NAMALWA (cell line): ENCODE data around the gene CDC42BPA.
"Not testable (repeated sequence)": the region's sequence is repeated elsewhere in the genome, so short reads cannot be mapped to it uniquely, and the experiment has no call there.

Experiments
- DNase-seq: peaks from one replicate; pipeline ENCODE4 v3.0.0-alpha.2; 2015; ENCODE audit warnings: low spot score

The CDC42BPA gene

DNA sequence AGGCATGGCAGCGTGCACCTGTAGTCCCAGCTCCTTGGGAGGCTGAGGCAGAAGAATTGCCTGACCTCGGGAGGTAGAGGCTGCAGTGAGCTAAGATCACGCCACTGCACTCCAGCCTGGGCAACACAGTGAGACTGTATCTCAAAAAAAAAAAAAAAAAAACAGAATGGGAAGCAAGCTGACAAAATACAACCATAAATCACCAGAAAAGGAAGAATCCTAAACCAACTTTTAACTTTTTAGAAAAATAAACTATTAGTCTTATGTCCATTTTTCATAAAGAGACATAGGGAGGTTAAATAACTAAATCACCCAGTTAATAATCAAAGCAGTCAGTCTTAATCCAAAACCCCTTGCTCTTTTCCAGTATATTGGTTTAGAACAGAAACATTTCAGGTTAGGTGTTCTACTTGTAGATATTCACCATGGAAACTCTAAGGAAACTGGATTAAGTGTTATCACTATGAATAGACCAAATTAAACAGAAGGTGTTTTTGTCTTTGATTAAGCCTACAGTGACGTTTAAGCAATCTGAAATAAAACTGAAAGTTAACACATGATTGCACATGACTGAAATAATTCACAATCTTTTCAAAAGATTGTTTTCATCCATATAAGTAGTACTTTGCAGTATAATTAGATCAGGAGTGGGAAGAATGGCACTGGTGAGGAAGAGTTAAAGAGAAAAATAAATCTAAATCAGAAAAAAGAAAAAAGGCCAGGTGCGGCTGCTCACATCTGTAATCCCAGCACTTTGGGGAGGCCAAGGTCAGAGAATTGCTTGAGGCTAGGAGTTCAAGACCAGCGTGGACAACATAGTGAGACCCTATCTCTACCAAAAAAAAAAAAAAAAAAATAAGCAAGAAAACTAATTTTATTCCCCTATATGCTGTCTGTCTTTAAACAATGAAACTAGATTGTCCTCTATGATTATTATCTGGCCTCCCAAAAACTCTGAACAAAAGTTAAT lies 9.6 kb downstream of the CDC42BPA start:
- DNase-seq: no peak

DNA sequence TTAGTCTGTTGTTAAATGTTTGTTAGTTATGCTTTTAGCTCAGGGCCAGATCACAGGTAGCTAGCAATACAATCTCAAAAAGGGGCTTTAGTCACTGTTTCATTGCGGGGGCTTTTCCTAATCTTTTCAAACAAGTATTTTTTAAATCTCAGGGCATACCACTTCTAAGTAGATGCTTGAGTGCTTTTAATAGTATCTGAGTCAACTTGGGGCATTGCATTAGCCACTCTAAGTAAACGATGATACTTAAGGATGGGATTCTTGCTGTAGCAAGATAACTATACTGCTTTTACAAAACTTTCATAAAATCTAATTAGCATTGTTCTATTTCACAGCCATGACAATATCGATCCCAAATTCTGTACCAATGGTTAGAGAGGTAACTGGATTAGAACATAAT lies 11.6 kb downstream of the CDC42BPA start:
- no peak for DNase-seq

DNA sequence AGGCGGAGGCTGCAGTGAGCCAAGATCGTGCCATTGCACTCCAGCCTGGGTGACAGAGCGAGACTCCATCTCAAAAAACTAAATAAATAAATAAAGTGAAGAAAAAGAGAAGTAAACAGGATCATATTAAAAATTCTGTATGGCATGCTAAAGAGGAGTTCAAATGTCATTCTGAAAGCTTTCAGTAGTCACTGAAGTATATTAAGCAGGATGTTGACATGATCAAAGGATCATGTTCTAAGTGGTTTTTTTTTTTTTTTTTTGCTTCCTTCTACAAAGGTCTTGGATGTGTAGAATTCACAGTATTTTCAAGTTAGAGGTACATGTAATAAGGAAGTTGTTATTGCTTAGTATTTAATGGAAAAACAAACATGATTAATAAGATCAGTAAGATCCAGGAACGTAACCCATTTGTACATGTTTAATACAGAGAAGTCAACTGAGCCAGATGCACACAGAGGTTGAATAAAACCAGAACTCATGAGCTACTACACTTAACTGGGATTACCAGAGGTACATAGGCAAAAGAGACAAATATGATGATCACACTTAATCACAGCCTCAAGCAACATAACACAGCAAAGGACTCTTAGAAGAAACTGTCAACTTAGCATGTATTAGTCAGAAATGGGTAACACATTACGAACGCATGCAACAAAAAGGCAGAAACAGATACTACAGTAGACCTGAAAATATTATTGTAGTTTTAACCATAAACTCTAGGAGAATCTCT lies 12.2 kb downstream of the CDC42BPA start:
- DNase-seq: no peak

DNA sequence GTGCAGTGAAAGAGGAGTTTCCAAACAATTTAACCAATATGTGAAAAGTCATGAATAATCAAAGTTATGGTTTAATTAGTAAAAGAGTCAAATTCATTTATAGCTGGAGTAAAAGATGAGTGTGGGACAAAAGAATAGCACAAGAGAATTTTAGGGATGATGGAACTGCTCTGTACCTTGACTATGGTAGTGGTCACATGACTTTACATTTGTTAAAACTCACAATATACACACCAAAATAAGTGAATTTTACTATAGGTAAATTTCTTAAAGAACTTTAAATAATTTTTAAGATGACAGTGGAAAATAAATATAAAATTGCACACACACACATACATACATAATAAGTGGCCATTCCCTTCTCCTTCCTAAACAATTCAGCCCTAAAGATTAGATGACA lies 13.6 kb downstream of the CDC42BPA start:
- DNase-seq: no peak

DNA sequence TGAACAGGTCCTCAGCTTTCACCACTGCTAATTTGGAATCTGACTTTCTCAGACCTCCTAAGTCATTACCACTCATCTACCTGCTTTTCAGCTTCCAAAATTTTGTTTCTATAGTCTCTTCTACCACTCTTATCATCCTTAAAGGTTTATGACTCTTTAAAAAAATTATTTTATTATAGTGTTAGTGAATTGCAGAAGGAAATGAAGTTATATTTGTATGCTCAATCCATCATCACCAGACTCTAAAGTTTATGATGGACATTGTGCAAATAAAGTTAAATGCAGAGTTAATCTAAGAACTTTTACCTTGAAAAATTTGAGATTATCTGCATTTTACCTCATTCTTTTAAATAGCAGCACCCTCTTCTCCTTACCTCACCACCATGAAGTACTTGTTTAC lies 14.6 kb downstream of the CDC42BPA start:
- no peak for DNase-seq

DNA sequence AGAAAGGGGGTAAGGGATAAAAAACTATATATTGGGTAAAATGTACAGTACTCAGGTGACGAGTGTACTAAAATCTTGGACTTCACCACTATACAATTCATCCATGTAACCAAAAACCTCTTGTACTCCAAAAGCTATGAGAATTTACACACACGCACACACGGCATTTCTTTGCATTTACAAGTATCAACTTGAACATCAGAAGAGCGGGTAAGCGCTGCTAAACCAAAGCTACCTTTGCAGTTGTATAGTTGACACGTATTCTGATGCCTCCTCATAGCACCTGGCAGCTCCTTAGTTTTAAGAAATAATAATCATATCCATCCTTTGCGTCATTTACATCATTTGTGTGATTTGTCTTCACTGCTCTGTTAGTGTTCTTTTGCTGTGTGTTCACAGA lies 17.6 kb downstream of the CDC42BPA start:
- no peak for DNase-seq

DNA sequence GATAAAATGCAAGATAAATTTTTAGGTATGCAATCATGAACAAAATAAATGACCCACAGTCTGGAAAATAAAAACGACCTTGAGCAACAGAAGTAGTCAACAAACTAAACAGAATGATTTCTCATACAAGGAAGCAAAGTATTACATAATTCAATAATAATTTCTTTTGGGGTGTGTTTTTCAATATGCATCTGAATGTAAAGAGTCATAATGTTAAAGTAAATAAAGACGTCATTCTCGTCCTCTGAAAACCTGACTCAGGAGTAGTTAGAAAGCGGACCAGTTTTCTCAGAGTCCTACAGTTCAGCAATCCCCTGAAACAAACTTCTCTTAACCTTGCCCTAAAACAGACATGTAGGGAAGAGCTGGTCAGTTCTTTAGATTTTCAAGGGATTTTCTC lies 18.6 kb downstream of the CDC42BPA start:
- no peak for DNase-seq

DNA sequence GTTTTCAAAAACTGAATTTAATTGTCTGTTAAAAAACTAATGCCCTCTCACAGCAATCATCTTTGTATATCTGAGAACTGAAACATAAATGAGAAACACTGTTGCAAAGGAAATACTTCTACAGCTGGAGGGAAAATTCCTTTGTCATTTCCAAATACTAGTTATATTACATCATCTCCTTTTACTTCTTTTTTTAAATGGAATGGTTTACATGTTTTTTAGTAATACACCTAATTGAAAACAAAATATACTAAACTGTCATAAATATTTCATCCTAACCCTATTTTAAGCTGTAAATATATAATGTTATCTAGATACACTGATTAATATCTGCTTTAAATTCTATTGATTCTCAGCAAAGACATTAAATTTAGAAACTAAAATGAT lies 19.1 kb downstream of the CDC42BPA start:
- DNase-seq: no peak

DNA sequence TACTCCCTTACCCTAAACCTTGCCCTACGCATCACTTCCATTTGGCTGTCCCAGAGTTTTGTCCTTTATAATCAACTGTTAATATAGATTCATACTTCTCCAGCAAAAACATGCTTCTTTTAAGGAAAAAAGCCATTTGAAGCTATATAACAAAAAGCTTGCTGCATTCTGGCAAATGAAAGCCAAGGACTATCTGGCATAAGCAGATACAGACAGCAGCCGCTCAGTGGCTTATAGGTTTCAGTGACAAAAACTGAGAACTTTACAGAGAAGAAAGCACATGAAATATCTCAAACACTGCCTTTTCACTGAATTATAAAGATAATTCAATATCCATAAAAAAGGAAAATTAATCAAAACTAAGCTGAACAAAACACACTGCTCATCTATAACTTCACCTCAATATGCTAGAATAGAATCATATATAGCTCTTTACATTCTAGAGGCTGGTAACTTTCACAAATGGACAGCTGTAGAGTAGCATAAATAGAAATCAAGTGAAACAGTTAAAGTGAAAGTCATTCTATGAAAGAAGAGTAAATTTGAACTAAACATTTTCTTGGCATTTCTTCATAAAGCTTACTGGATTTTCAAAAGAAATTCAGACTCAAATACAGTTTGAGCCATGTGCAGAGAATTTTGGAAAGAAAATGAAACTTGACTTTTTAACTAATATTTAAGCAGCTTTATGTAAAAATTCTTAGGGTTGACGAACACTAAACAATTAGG lies 19.6 kb downstream of the CDC42BPA start:
- DNase-seq: no peak

DNA sequence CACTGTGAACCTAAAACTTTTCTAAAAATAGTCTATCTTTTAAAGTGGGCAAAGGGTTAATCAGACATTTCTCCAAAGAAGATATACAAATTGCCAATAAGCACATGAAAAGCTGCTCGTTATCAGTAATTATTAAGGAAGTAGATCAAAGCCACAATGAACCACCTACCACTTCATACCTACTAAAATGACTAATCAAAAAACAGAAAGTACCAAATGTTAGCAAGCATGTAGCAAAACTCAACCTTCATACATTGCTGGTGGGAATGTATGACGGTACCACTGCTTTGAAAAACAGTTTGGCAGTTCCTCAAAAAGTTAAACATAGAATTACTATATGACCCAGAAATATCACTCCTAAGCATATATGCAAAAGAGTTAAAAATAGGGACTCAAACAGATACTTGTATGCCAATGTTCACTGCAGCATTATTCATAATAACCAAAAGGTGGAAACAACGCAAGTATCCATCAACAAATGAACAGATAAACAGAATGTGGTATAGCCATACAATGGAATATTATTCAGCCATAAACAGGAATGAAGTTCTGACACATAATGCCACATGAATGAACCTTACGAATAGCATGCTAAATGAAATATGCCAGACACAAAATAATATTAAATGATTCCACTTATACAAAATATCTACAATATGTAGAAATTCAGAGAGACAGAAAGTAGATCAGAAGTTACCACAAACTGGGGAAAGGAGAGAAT lies 21.1 kb downstream of the CDC42BPA start:
- DNase-seq: no peak

DNA sequence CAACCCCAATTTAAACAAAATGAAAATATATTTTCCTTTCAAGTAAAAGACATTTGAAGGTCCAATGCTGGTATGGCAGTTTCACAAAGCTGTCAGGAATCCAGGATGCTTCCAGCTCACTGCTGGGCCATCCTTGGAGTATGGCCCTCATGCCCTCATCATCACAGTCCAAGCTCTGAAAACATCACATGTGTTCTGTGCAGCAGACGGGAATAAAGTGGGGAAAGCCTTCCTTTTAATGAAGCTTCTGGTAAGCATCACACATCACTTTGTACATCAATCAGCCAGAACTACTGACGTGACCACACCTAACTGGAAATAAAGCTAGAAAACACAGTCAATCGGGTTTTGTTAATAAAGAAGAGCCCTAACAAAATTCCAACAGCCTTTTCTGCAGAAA lies 22.7 kb downstream of the CDC42BPA start:
- no peak for DNase-seq

DNA sequence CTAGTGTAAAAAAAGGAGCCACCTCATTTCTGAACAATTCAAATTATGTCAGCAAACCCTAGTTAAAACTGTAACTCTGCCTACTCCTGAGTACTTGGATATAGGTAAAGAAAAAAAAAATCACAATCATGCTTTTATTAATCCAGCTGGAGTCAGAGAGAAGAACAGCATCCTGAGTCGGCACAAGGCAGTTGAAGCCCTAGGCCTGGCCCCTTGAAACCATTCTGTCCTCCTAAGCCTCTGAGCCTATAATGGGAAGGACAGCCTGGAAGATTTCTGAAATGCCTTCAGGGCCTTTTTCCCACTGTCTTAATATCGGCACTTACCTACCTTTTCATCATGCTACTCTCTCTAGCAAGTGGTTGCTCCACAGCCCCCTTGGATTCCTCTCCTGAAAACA lies 32.5 kb downstream of the CDC42BPA start:
- DNase-seq: no peak

DNA sequence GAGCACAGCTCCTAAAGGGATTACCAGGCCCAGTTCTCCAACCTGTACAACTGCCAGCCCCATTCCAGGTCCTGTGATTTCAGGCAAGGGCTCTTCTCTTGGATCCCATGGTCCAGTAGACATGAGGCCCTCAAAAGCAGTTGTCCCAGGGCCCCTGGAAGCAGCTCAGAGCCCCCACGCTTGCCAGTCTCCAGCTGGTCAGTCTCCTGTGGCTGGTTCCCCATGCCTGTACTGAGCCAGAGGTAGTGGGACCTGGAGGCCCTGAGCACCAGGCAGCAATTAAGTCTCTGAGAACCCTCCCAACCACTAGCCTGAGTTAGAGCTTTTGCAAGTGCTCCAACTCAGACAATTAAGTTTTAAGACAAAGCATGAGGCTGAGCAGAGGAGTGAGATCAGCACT lies 36.9 kb downstream of the CDC42BPA start:
- DNase-seq: no peak

DNA sequence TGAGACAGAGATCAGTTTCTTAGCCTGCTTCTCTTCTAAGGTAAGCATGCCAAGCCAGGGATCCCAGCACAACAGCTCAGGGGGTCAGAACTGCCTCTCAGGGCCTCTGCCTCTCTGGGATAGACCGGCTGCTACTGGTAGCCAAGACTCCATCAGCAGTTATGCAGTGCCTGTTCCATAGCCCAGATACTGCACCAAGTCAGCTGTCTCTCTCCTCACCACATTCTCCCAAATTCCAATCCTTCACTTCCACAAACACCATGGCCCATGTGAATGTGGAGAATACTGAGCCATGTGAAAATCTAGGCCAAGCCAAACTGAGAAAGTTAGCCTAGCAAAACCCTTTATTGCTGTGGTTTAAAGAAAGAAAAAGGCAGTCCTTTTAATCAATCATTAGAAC lies 37.5 kb downstream of the CDC42BPA start:
- DNase-seq: no peak

DNA sequence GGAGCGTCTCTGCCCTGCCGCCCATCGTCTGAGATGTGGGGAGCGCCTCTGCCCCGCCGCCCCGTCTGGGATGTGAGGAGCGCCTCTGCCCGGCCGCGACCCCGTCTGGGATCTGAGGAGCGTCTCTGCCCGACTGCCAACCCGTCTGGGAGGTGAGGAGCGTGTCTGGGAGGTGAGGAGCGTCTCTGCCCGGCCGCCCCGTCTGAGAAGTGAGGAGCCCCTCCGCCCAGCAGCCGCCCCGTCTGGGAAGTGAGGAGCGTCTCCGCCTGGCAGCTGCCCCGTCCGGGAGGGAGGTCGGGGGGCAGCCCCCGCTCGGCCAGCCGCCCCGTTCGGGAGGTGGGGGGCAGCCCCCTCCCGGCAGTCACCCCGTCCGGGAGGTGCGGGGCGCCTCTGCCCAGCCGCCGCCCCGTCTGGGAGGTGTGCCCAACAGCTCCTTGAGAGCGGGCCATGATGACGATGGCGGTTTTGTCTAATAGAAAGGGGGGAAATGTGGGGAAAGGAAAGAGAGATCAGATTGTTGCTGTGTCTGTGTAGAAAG lies 42.1 kb downstream of the CDC42BPA start:
- DNase-seq: not testable (repeated sequence)

DNA sequence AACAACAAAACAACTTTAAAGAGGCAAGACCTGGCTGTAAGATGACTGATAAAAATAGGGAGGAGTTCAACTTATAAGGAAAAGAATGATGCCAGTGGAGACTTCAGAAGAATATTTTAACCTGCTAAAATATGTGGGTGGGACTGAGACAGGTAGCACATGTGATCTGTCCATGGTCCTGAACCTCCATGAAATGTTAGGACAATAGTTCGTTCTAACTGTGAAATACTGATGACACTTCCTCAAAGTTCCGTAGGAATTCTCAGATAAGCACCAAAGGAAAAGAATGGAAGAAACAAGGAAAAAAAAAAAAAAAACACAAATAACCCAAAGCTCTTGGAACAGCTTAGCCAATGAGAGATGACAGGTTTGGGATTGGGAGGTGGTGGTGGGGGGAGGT lies 44.7 kb downstream of the CDC42BPA start:
- peak; percentile 20 for DNase-seq

DNA sequence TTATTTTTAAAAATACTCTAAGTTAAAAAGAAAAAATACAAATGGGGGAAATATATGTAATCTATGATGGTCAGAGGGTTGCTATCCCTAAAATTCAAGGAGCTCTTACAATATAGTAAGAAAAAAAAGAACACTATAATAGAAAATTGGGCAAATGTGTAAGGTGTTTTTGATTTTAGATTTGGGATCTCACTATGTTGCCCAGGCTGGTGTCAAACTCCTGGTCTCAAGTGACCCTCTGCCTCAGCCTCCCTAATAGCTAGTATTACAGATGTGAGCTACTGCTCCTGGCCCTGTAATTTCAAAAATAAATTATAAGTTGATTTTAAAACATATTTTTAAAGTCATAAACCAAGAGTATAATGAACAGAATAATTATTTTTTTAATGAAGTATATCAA lies 45.9 kb downstream of the CDC42BPA start:
- no peak for DNase-seq

DNA sequence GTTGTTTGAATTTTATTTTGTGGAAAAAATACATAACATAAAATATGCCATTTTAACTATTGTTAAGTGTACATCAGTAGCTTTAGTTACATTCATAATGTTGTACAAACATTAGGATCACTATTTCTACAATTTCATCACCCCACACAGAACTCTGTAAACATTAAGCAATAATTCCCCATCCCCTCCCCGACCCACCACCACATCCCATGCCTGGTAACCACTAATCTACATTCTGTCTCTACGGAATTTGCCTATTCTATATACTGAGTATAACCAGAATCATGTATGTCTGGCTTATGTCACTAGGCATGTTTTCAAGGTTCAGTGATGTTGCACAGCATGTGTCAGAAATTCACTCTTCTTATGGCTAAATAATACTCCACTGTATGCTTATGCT lies 47.7 kb downstream of the CDC42BPA start:
- DNase-seq: no peak

DNA sequence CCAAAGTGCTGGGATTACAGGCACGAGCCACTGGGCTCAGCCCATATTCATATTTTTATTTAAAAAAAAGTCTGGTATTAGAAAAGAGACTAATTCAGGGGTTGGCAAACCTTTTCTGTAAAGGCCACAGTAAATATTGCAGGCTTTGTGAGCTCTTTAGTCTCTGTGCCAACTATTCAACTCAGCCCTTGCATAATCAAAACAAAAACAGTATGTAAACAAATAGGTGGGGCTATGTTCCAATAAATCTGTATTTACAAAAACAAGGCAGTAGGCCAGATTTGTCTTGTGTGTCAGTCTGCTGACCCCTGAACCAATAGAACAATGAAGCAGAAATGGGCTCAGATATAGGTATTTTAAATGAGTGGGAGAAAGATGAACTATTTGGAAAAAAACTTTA lies 49.3 kb downstream of the CDC42BPA start:
- DNase-seq: no peak

DNA sequence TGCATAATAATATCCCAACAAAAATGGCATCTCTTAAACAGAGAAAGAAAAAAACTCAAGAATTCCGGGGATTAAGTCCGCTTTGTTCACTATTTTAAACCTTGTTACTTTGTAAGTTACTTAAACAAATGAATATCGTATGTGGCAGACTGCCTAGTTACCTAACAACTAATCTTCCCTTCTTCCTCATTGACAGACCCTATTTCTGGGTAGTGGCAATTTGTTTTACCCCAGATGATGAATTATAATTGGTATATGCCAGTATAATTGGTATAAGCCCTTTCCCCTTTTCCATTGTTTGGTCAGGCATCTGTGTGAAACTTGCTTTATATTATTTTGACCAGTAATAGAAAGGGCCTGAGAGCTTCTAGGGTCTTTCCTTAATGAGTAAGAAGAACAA lies 52.4 kb downstream of the CDC42BPA start:
- no peak for DNase-seq

DNA sequence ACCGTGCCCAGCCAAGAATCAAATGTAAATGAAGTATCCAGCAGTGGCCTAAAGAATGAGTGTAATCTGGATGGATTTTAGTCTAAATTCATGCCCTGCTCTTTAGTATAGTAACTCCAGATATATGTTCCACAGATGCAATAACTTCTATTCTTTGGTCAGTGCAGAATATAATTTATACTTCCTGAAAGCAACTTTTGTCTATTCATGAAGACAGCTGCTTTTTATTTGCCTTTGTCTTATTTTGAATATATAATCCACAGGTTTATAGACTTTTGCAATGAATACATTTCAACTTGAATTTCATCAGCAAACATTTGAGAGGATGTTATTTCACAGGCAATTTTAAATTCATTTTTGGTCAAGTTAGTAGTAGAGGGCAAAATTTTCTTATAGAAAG lies 54.4 kb downstream of the CDC42BPA start:
- no peak for DNase-seq

DNA sequence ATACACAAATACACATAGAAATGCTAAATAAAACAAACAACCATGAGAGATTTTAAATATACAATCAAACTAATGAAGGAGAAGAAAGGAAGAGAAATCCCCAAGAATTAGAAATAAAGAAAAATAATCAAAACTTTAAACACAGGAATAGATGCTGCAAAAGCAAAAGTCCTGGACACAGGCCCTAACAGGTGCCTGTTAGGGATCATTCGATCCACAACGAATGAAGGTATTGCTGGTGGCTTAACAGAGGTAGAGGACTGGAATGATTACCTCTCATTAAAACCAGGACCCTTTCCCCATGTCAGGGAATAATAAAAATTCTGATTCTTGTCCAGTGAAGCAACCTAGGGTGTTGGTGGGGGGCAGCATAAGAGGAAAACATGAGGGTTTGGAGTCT lies 56.8 kb downstream of the CDC42BPA start:
- no peak for DNase-seq
